Neural cell (in vitro differentiated cells): Measurements from ENCODE around the gene METTL9.

ENCODE experiments used
- CTCF ChIP-seq: fragments of 450-650 bp; IDR thresholded peaks from 2 replicates; pipeline ENCODE4 v1.5.1; 2014; ENCODE audit warnings: antibody characterized with exemption, mild to moderate bottlenecking, moderate library complexity; ENCODE audit not compliant: poor library complexity, severe bottlenecking
- EP300 ChIP-seq: fragments of 450-650 bp; conservative IDR thresholded peaks from 2 replicates; pipeline ENCODE4 v1.6.1; 2014; ENCODE audit warnings: antibody characterized with exemption, mild to moderate bottlenecking, moderate library complexity; ENCODE audit not compliant: poor library complexity, severe bottlenecking
- EZH2 ChIP-seq: fragments of 200-600, 300-800 bp; shearing (Covaris generic), sonication (generic); IDR thresholded peaks from 2 replicates; pipeline ENCODE4 v1.6.1; 2014; ENCODE audit warnings: antibody characterized with exemption, low read length, borderline replicate concordance, mild to moderate bottlenecking; ENCODE audit not compliant: insufficient read depth, poor library complexity, severe bottlenecking
- MXI1 ChIP-seq: fragments of 450-650 bp; conservative IDR thresholded peaks from 2 replicates; pipeline ENCODE4 v1.6.1; 2014; ENCODE audit warnings: antibody characterized with exemption, mild to moderate bottlenecking; ENCODE audit not compliant: poor library complexity, severe bottlenecking
- POLR2AphosphoS5 ChIP-seq: IDR thresholded peaks from 2 replicates; pipeline ENCODE4 v1.6.1; 2012
- RAD21 ChIP-seq: fragments of 450-650 bp; conservative IDR thresholded peaks from 2 replicates; pipeline ENCODE4 v1.6.1; 2014; ENCODE audit warnings: antibody characterized with exemption, mild to moderate bottlenecking, moderate library complexity
- SMC3 ChIP-seq: fragments of 450-650 bp; conservative IDR thresholded peaks from 2 replicates; pipeline ENCODE4 v1.6.1; 2014; ENCODE audit warnings: antibody characterized with exemption, mild to moderate bottlenecking, moderate library complexity; ENCODE audit not compliant: poor library complexity
- TAF1 ChIP-seq: IDR thresholded peaks from 2 replicates; pipeline ENCODE4 v1.6.1; 2012; ENCODE audit warnings: low read depth
- TF ChIP-seq, protein P1 (sequence below): IDR thresholded peaks from 2 replicates; pipeline ENCODE4 v1.6.1; 2012; ENCODE audit warnings: borderline replicate concordance

DNA sequence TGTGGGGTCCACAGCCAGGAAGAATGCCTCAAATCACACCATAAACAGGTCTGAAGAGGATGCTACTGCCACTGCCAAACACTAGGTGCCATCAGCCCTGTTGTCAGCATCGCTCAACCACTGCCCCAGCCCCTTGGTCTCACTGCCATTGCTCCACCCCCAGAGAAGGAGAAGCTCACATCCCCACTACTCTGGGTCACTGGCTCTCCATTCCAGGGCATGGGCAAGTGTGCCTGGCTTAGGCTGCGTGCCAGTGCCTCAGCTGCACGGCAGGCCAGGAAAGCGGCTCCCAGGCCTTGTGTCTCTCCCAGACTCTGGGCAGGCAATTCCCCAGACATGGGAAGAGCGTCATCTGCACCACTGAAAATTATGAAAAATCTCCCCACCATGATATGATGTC lies 54.2 kb downstream of the METTL9 start:
- TF ChIP-seq CTCF (no peak), TAF1 (no peak), EZH2 (no peak), MXI1 (no peak), SMC3 (no peak), EP300 (no peak), POLR2AphosphoS5 (no peak), RAD21 (no peak)
- TF ChIP-seq, protein P1, sequence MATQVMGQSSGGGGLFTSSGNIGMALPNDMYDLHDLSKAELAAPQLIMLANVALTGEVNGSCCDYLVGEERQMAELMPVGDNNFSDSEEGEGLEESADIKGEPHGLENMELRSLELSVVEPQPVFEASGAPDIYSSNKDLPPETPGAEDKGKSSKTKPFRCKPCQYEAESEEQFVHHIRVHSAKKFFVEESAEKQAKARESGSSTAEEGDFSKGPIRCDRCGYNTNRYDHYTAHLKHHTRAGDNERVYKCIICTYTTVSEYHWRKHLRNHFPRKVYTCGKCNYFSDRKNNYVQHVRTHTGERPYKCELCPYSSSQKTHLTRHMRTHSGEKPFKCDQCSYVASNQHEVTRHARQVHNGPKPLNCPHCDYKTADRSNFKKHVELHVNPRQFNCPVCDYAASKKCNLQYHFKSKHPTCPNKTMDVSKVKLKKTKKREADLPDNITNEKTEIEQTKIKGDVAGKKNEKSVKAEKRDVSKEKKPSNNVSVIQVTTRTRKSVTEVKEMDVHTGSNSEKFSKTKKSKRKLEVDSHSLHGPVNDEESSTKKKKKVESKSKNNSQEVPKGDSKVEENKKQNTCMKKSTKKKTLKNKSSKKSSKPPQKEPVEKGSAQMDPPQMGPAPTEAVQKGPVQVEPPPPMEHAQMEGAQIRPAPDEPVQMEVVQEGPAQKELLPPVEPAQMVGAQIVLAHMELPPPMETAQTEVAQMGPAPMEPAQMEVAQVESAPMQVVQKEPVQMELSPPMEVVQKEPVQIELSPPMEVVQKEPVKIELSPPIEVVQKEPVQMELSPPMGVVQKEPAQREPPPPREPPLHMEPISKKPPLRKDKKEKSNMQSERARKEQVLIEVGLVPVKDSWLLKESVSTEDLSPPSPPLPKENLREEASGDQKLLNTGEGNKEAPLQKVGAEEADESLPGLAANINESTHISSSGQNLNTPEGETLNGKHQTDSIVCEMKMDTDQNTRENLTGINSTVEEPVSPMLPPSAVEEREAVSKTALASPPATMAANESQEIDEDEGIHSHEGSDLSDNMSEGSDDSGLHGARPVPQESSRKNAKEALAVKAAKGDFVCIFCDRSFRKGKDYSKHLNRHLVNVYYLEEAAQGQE, result no peak
